NCI-H526 (cell line): ENCODE results near the gene PTBP3.
A peak's percentile ranks its signal among the peaks of the same experiment; 100 is the strongest.

Source experiments
- DNase-seq, 2 experiments: peaks; one replicate each; lab custom pipeline; 2025; lab: John Stamatoyannopoulos, UW

PTBP3 gene

DNA sequence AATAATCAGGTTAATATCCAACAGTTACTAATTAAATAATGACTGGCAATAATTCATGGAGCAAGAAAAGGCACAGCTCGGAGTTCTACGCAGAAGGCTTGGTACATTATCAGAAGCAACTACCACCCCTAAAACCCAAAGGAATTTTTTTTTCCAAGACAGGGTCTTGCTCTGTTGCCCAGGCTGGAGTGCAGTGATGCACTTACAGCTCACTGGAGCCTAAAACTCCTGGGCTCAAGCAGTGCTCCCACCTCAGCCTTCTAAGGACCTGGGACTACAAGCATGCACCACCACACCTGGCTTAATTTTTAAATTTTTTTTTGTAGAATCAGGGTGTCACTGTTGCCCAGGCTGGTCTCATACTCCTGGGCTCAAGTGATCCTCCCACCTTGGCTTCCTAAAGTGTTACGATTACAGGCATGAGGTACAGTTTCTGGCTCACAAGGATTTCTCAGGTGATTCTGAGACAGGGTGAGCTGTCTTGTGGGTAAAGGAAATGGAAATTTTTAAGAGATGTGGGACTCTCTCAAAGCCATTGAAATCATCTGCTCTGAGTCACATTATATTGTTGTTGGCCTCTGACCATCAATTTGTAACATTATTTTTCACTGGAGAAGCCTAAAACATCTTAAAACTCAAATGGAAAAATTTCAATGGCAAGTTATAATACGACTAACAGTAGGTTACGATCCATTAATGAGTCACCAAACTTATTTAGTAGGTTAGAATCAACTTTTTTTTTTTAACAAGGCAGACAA is 26.8 kb upstream of the PTBP3 start:
- no peak for DNase-seq

DNA sequence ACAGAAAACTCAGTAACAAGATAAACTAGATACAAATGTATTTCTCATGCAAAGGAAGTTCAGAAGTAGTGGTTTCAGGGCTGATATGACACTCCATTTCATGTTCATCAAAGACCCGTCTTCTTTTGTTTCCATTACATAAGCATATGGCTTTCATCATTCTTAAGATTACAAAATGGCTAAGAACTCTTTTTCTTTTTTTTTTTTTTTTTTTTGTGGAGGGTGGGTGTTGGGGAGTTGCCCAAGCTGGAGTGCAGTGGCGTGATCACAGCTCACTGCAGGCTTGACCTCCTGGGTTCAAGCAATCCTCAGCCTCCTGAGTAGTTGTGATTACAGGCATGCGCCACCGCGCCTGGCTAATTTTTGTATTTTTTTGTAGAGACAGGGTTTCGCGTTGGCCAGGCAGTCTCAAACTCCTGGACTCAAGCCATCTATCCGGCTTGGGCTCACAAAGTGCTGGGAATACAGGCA is 22.0 kb upstream of the PTBP3 start:
- DNase-seq: no peak

DNA sequence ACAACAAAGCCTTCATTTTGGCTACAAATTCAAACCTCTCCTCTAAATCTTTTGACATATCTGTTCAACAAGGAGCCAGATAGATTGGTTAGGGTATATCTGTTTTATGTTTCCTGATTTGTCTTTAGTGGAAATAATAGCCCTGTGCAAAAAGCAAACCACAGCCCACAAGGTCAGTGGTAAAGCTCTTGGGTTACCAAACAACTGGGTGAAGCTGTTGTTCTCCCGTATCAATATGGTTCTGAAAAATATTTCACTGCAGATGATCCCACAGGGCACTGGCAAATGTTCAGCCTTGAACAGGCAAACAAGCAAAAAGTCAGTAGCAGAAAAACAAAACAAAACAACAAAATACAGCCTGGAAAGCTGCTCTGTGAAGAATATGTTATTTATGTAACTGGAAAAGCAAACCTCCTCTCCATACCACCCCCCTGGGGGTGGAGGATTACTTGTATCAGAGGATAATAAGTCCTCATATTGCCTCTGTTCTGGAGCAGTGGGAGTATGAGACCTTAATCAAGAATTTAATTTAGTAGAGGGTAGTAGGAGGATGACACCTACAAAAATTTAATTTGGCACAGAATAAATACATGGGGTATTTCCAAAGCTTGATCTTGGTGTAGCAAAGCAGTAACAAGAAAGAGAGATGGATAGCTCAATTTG is 20.8 kb upstream of the PTBP3 start:
- DNase-seq: no peak

DNA sequence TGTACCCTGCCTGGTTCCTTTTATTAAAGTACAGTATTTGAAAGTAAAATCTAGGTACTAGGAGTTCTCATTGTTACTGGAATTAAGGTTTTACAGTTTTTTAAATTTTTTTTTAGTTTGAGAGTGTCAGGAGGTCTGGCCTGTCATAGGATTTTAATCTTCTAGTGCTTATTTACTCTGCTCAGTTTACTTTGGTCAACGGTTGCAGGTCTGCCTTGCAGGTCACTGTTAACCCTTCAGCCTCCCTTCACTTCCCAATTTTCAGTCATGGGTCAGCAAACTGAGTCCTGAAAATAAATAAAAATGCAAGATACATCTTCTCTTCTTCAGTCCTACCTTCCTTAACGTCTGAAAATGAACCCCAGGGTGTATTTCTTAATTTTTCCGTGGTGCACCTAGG is 18.8 kb upstream of the PTBP3 start:
- no peak for DNase-seq

DNA sequence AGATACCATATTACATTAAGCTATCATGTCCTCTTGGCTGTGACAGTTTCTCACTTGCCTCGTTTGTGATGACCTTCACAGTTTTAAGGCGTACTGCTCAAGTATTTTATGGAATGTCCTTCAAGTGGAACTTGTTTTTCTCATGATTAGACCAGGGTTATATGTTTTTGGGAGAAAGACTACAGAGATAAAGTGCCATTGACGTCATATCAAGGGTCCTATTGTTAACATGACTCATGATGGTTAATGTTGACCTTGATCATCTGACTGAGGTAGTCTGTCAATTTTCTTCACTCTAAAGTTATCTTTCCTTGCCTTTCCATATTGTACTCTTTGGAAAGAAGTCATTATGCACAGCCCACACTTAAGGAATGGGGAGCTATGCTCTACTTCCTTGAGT is 17.8 kb upstream of the PTBP3 start:
- no peak for DNase-seq

DNA sequence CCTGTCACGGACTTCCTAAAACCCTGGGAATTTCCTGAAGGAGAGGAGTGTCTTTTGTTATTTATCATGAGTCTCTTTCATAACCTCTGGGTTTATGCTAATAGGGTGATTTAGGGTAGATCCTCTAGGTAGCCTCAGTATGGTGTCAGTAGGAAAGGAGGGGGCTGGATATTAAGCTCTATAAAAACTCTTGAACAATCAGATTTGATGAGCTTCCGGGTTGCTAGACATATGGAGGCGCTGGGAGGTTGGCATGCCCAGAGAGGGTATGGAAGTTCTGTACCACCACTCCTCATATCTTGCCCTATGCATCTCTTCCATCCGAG is 15.6 kb upstream of the PTBP3 start:
- no peak for DNase-seq

DNA sequence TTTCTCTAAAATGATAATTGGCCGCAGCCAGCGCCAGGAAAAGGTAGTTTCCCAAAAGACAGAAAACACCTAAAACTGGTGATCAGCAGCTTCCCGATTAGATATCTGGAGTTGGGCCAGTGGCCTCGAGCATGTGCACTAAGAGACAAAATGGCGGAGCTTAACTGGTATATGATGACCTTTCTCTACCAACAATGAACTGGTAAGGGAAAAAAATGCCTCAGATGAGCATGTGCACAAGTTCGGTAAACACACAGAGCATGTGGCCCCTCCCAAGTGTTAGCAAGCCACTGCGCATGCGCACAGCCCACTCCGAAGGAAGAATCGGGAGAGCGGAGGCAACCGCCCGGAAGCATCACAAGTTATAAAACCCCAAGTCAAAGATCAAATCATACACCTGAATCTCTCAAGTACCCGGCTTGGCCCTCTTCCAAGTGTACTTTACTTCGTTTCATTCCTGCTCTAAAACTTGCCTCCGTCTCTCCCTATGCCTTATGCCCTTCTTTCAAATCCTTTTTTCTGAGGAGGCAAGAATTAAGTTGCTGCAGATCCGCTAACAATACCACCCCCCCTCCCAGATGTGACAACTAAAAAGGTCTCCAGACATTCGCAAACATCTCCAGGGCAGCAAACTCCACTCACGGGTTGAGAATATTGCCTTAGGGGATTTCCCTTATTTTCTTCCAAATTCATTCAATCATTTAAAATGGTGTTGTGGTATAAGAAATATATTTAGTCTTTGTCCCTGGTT is 15.0 kb upstream of the PTBP3 start:
- peak in 1 of 2 experiments; percentile 10 for DNase-seq

DNA sequence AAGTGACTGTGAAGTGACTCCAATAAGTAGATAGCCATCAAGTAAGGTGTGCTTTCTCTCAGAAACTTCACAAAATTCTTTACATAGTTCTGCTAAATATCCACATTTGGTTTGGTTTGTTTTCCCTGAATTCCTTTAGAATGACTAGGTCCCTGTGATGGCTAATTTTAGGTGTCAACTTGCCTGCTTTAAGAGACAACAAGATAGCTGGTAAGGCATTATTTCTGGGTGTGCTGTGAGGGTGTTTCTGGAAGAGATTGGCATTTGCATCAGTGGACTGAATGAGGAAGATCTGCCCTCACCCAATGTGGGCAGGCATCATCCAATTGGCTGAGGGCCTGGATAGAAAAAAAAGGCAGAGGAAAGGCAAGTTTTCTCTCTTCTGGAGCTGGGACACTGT is 8.3 kb upstream of the PTBP3 start:
- DNase-seq: no peak

DNA sequence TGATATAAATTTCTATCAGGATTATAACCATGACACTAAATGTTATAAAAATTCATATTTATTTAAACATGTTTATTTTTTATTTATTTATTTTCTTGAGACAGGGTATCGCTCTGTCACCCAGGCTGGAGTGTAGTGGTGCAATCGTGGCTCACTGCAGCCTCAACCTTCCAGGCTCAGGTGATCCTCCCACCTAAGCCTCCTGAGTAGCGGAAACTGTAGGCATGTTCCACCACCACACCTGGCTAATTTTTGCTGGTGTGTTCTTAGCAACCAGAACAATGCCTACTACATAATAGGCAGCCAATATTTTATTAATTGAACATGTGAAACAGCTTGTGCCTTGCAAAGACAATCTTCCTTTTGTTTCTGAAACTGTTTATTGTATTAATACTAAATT is 6.5 kb upstream of the PTBP3 start:
- no peak for DNase-seq

DNA sequence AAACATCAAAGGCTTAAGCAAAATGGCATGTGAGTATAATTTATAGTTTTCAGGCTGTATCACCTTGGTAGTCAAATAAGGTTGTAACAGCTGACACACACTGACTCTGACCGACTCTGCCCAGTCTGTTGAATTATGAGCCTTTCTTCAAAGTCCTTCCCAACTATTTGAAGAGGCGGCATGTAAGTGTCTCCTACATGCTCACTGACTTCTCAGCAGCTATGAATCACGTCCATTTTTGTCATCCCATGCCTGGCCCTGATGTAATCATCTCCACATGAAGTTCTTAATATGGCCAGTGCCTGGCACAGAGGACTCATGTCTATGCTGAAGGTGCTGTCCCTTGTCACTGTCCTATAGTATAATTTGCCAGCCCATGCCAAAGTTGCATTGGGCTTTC is 5.1 kb upstream of the PTBP3 start:
- DNase-seq: peak in 1 of 2 experiments; percentile 39

DNA sequence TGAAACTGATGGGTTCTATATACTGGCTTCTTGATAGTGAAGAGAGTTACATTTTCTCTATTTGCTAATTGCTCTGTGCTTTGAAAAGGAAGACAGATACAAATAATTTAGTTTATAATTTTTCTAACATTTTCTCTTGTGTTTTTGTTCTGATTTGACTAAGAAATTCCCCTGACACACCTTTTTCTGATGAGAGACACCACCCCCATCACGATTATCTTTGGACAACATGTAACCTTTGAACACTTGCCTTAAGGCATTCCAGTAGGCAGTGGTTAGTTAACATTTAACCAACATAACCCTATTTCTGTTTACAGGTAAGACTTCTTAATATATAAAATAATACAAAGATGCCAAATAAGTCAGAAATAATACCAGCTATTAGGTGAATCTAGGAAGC is 4.1 kb upstream of the PTBP3 start:
- peak in 1 of 2 experiments; percentile 35 for DNase-seq

DNA sequence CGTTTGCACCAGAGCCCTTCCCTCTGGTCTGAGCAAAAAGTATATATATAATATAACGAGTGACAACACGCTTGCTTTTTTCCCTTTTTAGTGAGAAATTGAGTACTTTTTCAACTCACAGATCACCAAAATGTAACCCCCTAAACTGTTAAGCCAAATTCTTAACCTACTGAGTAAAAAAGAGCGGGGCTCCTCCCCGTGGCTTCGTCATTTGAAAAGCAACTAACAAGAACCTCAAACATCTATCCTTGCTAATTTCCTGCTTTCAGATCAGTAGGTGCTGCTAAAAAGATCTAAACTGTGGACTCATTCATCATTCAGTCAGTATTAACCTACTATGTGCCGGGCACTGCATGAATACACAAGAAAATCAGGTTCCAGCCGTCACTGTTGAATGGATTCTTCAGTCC is 1.0 kb upstream of the PTBP3 start:
- DNase-seq: peak in 1 of 2 experiments; percentile 23

DNA sequence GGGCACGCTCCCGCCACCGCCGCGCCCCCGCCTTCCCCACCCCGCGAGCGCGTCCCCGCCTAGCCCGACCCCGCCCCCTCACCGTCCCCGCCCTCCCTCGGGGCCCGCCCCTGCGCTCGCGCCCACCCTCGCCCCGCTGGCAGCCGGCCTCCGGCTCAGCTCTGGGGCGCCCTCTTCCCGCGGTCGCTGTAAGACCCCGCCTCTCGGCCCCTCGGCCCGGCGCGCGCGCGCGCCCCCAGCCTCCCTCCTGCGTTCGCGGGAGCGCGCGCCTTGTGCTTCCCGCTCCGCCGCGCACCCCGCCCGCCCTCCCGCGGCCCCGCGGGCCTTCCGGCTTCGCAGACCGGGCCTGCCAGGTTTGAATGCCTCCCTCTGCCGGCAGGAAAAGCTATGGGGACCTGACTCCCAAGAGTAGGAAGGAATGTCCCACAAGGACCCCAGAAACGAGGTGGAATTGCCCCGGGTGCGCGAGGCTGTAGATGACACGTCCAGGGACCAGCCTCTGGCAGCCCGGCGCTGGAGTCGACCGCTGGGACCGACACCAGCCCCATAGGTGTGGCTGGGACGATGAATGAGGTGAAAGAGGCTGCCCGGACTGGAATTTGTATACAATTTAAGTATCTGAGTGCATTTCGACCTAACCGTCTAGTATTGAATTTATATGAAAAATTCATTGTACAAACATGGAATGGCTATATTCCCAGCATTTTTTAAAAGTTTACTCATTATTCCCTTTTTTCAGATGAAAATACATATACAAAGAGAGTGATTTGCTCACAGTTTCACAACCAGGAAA is 416 bp upstream of the PTBP3 start:
- peak; percentile 79 to 97 for DNase-seq

DNA sequence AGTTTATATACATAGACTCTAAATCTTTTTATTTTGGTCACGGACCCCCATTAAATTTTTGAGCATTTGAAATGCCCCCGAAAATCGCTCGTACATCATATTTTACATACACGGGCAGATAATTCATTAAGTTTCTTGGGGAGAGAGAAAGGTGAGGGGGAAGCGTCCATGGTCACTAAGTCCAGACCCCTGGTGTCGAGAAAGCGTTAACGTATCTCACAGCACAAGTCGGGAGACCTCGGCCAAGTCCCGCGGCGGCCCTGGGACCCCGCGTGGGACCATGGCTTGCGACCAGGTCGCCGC is 794 bp downstream of the PTBP3 start:
- no peak for DNase-seq

DNA sequence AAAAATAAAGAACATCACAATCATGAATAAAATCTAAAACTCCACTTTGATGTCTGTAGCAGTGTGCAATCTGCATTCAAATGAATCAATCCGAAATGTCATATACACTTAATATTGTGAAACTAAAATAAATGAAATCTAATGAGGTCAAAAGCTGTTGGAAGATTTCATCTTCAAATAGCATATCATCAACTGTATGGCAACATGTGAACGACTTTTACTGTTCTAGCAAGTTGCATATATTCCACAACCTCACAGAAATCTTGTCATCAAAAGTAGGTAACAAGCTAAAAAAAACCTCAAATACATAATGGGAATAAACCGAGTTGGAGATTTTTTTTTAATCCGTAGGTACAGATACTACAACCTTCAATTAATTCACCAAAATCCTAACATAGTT is 1.2 kb downstream of the PTBP3 start:
- DNase-seq: no peak

DNA sequence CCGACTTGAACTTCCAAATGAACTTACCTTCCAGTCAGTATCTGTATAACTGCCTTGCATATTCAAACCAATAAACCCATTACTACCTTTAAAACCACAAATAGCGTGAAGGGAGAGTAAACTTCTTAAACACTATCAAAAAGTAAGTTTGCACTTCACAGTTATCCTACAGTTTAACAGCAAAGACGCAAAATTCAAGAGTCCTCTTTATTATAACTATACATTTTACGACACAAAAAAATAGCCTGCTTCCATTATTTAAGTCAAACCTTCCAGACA is 1.8 kb downstream of the PTBP3 start:
- peak in 1 of 2 experiments; percentile 18 for DNase-seq

DNA sequence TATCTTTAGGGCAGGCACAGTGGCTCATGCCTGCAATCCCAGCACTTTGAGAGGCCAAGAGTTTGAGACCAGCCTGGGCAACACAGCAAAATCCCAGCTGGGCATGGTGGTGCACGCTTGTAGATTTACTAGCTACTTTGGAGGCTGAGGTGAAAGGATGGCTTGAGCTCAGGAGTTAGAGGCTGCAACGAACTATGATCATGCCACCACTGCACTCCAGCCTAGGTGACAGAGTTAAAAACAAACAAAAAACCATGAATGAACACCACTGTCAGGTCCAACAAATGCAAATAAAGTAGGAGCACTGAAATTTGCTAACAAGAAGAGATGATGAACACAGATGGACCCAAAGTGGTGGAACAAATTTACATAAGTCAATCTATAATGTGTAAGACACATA is 4.9 kb downstream of the PTBP3 start:
- peak; percentile 30 to 40 for DNase-seq

DNA sequence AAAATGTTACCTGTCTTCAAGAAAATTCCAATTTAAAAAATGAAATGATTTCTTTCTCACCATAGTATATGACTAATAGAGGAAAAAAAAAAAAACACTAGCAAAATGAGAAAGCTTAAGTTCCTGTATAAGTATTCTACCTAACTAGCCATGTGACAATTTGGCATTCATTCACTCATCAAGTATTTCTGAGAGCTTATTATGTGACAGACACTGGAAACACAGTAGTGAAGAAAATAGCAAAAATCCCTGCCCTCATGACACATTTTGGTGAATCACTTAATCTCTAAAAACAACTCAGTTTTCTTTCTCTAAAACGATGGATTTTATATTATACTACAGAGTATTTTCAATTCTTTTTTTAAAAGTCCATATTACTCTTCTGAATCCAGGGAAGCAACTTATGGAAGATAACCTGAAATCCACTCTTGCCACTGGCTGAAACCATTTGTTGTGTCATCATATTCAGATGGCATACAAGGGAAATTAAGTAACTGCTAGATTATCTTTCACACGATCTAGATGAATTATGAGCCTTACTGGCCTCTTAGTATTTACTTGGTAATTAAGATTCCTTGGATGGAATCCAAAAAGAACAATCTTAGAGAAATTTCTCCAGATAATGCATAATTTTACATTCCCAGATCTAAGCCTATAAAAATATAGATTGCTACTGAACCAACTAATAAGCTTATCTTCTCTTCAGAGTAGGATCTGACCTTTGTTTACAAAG is 5.5 kb downstream of the PTBP3 start:
- no peak for DNase-seq

DNA sequence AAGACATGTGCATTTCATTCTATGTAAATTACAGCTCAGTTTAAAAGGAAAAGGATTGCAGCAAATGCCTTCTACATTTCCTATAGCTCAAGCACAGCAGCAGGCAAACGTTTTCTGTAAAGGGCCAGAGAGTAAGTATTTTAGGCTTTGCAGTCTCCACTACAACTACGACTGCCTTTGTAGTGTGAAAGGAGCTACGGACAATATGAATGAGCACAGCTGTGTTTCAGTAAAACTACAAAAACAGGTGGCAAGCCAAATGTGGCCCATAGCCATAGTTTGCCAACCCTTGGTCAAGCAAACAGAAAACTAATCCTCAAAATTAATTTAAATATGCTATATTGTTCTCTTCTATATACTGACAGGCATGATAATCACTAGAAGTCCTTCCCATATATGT is 7.2 kb downstream of the PTBP3 start:
- DNase-seq: no peak

DNA sequence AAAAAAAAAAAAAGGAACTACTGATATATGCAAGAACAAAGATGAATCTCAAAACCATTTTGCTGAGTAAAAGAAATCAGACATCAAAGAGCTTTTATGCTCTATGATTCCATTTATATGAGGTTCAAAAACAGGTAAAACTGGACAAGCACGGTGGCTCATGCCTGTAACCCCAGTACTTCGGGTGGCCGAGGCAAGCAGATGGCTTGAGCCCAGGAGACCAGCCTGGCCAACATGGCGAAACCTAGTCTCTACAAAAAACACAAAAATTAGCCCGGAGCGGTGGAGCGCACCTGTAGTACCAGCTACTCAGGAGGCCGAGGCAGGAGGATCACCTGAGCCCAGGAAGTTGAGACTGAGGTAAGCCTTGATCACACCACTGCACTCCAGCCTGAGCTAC is 7.8 kb downstream of the PTBP3 start:
- DNase-seq: no peak

DNA sequence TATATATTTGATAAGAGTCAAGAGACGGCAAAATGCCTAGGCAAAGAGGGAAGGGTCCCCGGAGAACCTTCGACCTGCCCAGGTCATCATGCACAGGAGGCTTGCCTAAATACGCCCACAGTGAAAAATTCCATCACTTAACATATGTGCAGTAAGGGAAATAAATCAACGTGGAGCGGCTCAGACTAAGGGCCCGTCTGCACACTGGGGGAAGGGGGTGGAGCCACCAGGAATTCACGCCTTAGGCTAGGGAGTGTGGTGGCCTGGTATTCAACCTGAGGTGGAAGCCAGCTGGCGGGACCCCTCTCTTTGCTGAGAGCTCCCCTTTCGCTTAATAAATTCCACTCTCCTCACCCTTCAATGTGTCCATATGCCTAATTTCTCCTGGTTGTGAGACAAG is 8.3 kb downstream of the PTBP3 start:
- no peak for DNase-seq

DNA sequence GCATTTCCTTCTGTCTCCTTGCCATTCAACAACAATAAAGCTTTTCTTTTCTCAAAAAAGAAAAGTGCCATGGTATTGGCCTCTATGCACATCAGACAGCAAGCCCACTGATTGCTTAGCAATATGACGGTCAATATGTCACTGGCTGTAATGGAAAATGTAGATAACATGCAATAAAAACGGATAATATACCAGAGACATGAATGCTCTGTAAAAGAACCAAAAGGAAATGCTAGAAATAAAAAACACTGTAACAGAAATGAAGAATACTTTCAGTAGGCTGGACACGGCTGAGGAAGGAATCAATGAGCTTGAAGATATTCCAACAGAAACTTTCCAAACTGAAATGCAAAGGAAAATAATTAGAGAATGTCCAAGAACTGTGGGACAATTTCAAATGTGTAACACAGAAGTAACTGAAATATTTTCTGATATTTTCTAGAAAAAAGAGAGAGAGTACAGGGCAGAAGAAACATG is 10.0 kb downstream of the PTBP3 start:
- no peak for DNase-seq
